ENCODE measurements around the gene FBXO10. TPM values are rescaled to one million over a fixed set of nuclear protein-coding genes. Genes with fewer than 3 reads are reported as not detected.
"Not testable (repeated sequence)": the region's sequence is repeated elsewhere in the genome, so short reads cannot be mapped to it uniquely, and the experiment has no call there.

FBXO10 gene
- total RNA-seq, 1 donor from 2014 or later, result 9.5 TPM

DNA sequence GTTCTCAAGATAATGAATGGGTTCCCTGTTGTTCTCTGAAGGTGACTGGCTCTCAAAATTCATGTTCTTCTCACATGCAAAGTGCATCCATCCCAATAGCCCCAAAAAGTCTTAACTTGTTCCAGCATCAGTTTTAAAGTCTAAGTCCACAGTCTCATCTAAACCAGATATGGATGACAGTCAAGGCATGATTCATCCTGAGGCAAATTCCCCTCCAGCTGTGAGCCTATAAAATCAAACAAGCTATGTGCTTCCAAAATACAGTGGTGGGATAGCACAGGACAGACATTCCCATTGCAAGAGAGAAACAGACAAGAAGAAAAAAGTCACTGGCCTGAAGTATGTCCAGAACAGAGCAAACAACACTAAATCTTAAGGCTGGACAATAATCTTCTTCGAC is 25.4 kb downstream of the FBXO10 start:
- DNase-seq (ENCODE audit: low read depth, low spot score), result no peak

DNA sequence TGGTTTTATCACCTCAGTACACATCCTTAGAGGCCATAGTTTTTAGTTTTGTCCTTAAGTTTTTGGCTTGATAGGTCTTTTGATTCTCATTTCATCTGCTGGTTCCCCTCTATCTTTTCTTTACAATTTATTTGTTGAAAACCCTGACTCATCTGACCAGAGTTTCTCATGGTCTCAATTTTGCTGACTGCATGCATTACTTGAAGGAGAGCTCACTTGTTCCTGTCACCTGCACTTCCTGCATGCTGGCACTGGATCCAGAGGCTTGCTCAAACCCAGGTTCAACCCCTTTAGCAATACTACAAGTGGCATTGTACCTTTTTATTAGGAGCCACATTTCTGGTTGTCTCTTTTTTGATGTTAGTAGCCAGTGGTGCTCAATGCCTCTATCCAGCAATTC is 26.7 kb downstream of the FBXO10 start:
- DNase-seq (ENCODE audit: low read depth, low spot score), result no peak

DNA sequence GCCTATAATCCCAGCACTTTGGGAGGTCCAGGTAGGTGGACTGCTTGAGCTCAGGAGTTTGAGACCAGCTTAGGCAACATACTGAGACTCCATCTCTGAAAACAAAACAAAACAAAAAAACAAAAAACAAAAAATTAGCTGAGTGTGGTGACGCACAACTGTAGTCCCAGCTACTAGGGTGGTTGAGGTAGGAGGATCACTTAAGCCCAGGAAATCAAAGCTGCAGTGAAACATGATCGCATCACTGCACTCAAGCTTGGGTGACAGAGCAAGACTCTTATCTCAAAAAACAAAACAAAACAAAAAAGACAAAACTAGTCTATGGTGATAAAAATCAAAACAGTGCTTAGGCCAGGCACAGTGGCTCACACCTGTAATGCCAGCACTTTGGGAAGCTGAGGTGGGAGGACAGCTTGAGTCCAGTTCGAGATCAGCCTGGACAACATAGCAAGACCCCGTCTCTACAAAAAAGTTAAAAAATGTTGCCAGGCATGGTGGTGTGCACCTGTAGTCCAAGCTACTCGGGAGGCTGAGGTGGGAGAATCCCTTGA is 28.8 kb downstream of the FBXO10 start:
- DNase-seq (ENCODE audit: low read depth, low spot score), result no peak

DNA sequence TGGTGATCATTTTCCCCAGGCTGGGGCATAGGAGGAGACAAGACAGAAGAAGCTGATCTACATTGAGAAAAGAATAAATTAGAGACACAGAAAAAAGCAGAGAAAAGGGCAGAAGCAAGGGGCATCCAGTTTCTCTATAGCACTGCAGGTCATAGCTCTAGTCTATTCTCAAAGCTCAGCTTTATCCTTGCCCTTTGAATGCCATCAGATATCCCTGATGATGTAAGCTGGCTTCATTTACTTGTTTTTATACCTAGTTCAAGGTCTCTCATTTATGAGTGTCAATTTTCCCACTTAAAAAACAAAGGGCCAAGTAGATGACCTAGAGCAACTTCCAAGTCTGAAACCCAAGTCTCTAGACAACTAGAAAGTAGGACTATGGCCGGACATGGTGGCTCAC is 32.7 kb downstream of the FBXO10 start:
- DNase-seq (ENCODE audit: low read depth, low spot score), result no peak

DNA sequence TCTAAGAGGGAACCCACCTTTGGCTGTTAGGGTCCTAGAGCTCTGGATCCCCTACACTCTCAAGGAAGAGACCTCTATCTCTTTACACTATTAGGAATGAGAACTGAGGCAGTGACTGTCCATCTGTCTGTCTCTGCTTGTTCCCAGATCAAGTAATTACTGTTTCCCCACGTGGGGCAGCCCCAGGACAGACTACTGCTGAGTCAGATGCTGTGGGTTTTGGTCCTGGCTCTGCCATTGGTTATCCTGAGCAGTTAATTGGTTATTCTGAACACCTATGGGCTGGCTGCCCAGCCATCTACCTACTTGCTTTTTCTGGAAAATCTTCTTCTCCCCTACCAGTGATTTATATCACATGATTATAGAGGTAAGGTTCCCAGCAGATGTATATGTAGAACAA is 33.3 kb downstream of the FBXO10 start:
- DNase-seq (ENCODE audit: low read depth, low spot score), result no peak

DNA sequence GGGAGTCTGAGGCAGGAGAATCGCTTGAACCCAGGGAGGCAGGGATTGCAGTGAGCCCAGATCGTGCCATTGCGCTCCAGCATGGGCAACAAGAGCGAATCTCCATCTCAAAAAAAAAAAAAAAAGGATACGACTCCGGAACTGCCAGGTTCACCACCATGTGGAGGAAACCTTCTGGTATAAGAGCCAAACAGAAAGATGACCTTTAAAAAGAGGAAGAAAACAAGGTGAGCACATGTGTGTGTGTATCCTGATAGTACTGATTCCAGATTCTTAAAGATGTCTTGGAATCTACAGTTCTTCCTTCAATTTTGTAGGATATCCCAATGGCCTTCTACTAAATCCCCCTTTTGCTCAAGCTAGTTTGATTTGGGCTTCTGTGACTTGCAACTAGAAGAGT is 33.7 kb downstream of the FBXO10 start:
- no peak for DNase-seq (ENCODE audit: low read depth, low spot score)

DNA sequence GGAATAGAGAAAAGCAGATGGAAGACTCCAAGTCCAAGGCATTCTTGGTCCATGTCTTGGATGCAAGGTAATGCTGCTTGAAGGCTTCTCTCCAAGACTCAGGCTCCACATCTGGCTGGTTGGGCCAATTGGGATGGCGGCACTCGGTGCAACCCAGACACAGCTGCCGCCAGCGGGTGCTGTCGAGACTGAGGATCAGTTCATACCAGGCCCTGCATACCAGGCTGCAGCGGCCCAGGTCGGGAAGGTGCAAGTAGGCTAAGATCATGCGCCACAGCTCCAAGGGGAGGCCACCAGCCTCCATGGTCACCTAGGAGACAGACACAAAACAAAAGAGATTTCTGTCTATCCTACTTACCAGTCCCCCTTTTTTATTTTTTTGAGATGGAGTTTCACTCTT is 34.7 kb downstream of the FBXO10 start:
- DNase-seq (ENCODE audit: low read depth, low spot score), result no peak

DNA sequence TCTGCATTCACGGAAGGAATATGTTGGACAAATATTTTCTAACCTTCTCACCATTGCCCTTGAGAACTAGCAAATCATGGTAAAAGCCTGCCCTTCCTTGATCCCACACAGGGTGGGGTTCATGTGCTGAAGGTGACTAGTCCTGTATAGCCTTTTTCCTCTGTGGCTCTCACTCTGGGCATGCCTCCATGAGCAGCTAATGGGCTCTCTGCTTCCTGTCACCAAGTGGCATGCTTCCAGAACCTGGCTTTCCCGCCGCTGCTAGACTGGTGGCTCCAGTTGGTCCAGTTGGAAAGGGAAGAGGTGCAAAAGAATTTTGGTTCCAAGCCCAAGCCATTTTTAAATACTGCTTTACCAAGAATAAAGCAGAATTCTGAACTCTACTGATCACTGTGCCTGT is 35.5 kb downstream of the FBXO10 start:
- no peak for DNase-seq (ENCODE audit: low read depth, low spot score)

DNA sequence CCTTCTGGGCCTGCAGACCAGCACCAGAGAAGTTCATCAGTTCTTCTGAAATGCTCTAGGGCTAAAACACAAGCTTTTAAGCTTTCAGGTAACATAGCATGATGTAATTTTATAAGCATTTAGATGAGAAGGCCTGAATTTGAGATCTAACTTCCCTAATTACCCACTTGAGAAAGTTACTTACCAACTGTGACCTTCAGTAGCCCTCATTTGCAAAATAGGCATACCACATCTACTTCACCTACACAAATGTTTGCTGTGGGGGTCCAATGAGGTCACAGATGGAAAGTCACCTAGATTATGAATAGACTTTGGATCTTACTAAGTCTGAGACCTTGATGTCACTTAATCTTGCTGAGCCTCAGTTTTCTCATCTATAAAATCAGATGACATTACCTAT is 36.5 kb downstream of the FBXO10 start:
- no peak for DNase-seq (ENCODE audit: low read depth, low spot score)

DNA sequence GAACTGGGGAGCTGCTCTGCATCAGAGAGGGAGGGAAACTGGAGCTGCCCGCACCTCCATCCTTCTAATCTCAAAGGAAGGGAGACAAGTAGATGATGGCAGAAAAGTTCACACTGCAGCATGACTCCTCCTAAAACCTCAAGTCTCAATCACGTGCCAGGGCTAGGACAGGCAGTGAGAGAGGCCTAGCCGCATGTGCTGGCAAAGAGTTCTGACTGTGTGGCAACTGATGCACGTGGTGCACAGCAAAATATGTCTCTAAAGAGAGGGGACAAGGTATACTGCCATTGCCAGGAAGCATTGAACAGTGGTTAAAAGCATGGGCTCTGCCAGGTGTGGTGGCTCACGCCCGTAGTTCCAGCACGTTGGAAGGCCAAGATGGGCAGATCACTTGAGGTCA is 38.1 kb downstream of the FBXO10 start:
- DNase-seq (ENCODE audit: low read depth, low spot score), result no peak

DNA sequence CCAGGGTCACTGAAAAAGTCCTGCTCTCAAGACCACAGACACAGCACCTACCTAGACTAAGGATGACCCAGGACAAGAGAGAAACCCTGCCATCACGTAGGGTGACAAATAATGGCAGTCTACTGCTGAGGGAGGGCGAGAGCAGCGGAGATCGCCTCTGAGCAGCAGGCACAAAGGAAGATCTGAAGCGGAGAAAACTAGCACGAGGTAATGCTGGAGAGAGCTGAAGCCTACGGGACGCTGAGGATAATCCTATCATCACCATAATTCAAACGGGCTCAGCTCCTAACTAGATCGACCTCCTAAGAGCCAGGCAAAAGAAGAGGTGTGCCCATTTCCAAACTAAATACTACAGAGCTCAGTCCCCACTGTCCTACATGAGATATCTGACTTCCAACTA is 41.3 kb downstream of the FBXO10 start:
- DNase-seq (ENCODE audit: low read depth, low spot score), result no peak

DNA sequence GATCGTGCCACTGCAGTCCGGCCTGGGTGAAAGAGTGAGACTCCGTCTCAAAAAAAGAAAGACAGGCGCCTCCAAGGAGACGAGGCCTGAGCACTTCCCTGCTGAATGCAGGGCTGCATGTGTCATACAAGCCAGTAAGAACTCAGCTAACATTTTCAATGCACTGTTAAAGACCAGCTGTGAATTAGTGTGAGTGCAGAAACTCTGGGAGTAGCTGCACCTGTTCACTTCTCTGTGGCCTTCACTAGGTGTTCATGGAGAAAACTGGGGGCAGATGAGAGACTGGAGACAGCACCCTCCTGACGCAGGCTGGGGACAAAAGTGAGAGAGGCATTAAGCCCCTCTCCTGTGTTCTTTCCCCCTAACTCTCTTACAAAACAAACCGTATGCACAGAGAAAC is 41.8 kb downstream of the FBXO10 start:
- DNase-seq (ENCODE audit: low read depth, low spot score), result no peak

DNA sequence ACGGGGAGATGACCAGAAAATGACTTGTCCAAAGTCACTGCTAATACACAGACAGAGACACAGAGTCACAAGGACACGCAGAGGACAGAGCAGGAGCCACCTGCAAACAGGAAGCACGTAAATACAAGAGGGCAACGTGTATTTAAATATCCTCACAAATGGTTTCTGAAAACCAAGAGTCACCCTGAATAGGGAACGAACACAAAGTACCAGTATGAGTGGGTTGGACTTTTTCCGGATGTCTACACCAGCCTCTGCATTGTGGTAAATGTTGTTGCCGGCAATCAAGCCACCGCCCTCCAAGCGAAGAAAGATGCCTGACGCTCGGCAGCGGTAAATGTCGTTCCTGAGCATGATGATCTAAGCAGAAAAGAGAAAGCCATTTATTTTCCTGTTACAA is 44.5 kb downstream of the FBXO10 start:
- DNase-seq (ENCODE audit: low read depth, low spot score), result no peak

DNA sequence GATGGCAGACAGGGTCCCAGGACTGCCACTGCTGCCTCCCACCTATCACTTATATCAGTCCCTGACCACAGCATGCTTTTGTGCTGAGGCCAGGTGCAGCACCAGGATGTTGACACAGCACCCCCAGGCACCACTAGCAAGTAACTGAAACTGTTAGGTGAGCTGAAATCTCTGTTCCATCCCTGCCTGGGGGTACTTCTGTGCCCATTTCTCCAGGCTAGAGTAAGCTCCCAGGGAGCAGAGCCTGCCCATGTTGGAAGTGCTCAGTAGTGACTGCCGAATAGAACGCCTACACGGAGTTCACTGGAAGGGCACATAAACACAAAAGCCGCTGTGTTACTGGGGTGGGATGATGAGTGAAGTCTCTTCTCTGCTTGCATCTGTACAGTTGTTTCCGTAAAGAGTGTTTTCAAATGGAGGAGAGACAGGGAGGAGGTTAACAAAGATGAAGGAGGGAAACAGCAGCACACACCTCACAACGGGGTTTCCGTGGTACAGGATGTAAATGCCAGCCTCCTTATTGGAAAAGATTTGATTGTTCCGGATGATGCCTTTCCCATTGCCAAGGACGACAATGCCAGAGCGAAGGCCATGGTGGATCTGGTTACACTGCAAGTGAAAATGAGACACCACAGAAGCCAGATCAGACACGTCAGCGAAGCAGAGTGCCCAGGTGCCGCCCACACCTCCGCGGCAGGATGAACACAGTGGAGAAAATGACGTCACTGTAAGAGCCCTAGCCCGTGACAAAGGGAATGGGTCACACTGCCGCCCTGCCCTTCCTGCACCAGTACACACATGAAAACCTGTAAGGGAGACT is 47.3 kb downstream of the FBXO10 start:
- no peak for DNase-seq (ENCODE audit: low read depth, low spot score)

DNA sequence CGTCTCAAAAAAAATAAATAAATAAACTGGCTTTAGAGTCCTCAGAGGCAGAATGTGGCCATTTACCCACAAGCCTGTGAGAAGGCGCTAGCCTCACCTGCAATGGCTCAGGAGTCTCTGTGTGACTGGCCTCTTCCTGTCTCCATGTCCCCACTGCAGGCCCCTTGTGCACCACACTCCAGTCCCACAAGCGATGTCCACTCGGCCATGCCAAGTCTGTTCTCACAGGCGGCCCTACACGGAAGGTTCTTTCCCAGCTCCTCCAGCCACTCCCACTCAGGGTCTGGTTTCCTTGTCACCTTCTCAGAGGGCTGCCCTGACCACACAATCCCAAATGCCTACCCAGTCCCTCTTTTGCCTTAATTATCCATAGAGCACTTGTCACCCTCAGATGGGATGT is 52.3 kb downstream of the FBXO10 start:
- no peak for DNase-seq (ENCODE audit: low read depth, low spot score)

DNA sequence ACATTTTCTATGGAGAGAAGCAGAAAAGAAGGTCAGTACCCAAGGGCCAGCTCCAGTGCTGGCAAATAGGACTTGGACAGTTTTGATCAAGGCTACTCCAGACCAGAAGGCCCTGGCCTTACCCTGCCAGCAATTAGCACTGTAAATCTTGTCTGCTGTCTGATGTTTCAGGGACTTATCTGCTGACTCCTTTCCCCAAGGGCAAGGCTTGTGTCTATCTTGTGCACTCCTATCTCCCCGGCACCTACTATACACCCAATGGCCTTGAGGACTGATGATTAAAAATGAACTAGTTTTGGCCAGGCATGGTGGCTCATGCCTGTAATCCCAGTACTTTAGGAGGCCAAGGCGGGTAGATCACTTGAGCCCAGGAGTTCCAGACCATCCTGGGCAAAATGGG is 53.2 kb downstream of the FBXO10 start:
- no peak for DNase-seq (ENCODE audit: low read depth, low spot score)

DNA sequence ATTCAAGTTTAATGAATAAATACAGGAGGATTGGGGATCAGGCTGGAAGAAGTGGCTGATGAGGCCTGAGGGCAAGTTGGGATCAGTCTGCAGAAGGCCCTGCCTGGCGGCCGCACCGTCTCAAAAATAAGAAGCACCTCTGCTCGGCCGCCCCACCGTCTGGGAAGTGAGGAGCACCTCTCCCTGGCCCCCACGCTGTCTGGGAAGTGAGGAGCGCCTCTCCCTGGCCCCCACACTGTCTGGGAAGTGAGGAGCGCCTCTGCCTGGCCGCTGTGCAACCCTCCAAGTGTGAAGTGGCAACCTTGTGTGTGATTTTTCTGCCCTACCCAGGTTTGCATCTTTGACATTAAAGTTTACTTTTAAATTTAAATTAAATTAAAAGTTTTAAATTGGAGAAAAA is 55.1 kb downstream of the FBXO10 start:
- DNase-seq (ENCODE audit: low read depth, low spot score), result no peak

DNA sequence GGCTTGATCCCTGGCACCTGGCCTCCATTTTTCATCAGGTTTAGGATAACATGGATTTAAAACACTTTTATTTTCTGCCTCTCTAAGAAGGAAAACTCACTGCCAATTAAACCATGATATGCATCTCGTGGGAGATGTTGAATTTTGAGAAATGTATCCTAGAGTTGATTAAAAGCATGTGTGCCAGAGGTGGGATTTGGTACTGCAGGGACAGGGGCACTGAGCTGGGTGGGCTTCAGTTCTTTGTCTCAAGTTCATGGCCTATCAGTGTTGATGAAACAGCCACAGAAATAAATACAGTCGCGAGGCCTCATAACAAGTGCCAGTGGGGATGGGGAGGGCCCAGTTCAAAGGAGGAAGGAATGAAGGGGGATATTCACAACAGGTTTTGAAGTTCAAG is 55.5 kb downstream of the FBXO10 start:
- DNase-seq (ENCODE audit: low read depth, low spot score), result no peak

DNA sequence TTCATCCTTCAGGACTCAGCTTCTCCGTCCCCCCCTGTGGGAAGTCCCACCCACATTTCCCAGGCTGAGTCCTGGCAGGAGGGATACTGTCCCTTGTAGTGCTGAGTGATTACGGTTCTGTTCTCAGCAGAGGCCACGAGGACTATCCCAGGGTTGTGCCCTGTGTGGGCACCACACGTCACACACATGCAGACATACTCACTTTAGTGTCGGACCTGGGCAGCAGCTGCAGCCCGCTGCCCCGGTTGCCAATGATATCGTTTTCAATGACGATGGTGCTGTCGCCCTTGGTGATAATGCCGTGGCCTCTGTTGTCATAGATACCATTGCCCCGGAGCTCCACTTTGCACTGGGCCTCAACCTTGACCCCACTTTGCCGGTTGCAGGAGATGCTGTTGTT is 58.3 kb downstream of the FBXO10 start:
- no peak for DNase-seq (ENCODE audit: low read depth, low spot score)

DNA sequence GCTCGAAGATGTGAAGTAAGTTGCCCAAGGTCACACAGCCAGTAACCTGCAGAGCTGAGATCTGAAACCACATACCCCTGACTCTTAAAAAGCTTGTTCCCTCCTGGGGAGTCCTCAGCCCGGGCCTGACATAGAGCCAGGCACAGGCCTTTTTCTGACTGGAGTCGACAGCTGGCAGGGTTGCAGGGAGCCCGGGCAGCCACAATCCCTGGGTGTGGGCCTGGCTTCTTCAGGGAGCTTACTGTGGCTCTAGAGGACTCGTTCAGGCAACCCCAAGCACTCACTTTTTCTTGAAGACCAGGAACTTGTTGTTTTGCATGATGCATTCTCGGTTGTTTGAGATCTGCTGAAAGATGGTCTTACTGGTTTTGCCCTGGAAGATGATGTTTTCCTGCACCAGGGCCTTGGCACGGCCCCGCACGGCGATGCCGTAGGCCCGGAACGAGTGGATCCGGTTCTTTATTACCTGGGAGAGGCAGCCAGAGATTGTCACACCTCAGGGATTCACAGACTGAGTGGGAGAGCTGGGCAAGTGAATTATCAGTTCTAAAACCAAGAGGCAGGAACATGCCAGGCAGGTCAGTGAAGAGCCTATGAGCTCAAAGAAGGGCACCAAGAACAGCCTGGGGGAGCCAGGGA is 60.4 kb downstream of the FBXO10 start:
- no peak for DNase-seq (ENCODE audit: low read depth, low spot score)

DNA sequence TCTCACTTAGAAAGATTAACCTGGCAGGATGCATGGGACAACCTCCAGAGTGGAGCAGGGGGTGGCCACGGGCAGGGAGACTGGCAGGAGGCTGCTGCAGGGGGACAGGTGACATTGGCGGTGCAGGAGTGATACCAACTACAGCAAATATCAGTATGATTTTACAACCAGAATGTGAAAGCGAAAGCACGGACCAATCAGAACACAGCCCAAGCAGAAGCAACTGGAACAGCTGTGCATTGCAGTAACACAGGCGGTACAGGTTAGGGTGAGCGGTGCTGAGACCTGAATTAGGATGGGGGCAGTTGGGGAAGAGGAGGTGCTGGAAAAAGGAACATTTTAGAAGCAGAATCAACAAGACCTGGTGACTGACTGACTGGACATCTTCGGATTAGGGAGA is 61.2 kb downstream of the FBXO10 start:
- DNase-seq (ENCODE audit: low read depth, low spot score), result no peak

DNA sequence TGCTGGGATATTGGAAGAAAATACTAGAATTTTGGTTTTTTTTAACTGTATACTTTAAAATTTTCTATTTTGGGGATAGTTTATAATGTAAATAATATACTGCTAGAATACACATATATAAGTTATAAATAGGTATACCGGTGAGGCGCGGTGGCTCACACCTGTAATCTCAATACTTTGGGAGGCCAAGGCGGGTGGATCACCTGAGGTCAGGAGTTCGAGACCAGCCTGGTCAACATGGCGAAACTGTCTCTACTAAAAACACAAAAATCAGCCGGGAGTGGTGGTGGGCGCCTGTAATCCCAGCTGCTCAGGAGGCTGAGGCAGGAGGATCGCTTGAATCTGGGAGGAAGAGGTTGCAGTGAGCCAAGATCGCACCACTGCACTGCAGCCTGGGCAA is 61.8 kb downstream of the FBXO10 start:
- not testable (repeated sequence) for DNase-seq (ENCODE audit: low read depth, low spot score)

DNA sequence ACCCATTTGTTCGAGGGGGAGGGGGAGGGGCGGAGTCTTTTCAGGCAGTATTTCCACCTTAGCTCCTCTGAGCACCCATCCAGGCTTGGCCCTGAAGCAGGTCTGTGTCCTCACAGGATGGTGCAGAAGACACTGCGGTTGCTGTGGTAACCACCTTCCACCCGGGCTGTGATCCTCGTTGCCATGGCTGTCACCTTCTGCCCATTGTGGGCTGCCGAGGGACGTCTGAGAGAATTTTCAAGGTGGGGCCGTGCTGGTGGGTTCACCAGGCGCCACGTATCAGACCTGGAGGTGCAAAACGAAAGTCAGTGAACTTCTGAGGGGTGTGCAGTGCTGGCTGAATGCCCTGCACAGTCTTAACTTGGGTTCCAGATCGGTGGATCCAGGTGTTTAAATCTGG is 63.7 kb downstream of the FBXO10 start:
- no peak for DNase-seq (ENCODE audit: low read depth, low spot score)
